WERI-Rb-1 (cell line): ENCODE results near the gene B3GAT1.
"Not testable (repeated sequence)": the region's sequence is repeated elsewhere in the genome, so short reads cannot be mapped to it uniquely, and the experiment has no call there.

Source experiments
- DNase-seq: peaks from one replicate; pipeline ENCODE4 v3.0.0-alpha.2; 2020
- H3K27ac ChIP-seq: fragments of 250-450 bp; sonication (Bioruptor Pico); 2 replicates; pipeline ENCODE4 v1.5.1; 2020; ENCODE audit warnings: mild to moderate bottlenecking, moderate library complexity
- H3K27me3 ChIP-seq: fragments of 250-450 bp; sonication (Bioruptor Pico); 2 replicates; pipeline ENCODE4 v1.5.1; 2021; ENCODE audit warnings: mild to moderate bottlenecking, low read depth, moderate library complexity; ENCODE audit not compliant: insufficient read depth, severe bottlenecking
- H3K36me3 ChIP-seq: fragments of 250-450 bp; sonication (Bioruptor Pico); 2 replicates; pipeline ENCODE4 v1.5.1; 2020; ENCODE audit warnings: mild to moderate bottlenecking, moderate library complexity
- H3K4me3 ChIP-seq: 2 replicates; pipeline ENCODE4 v1.5.1; 2011; ENCODE audit warnings: low read depth, mild to moderate bottlenecking, control low read depth, low read length
- H3K9me3 ChIP-seq: fragments of 250-450 bp; sonication (Bioruptor Pico); 2 replicates; pipeline ENCODE4 v1.5.1; 2021; ENCODE audit warnings: mild to moderate bottlenecking, moderate library complexity; ENCODE audit not compliant: severe bottlenecking
- CTCF ChIP-seq: IDR thresholded peaks from 2 replicates; pipeline ENCODE4 v1.5.1; 2011; ENCODE audit warnings: low read depth, mild to moderate bottlenecking, control low read depth, inconsistent platforms, low read length

The B3GAT1 gene

GRCh38 chr11:134449713-134450112 is 37.7 kb upstream of the B3GAT1 start:
- no peak overlapping the region for H3K4me3 ChIP-seq
- peak; percentile 30; the same call in 1 of the 2 replicates for TF ChIP-seq CTCF
- peak; percentile 18 for DNase-seq
- peaks cover 20% of the 10 kb centered on the region for H3K27me3 ChIP-seq
- H3K36me3 ChIP-seq, result no peaks in the 10 kb centered on the region
- no peak overlapping the region for H3K27ac ChIP-seq
- no peaks in the 10 kb centered on the region for H3K9me3 ChIP-seq

GRCh38 chr11:134449051-134449450 is 37.0 kb upstream of the B3GAT1 start:
- H3K4me3 ChIP-seq, result no peak overlapping the region
- no peak for DNase-seq
- TF ChIP-seq CTCF, result no peak
- H3K36me3 ChIP-seq, result no peaks in the 10 kb centered on the region
- peaks cover 21% of the 10 kb centered on the region for H3K27me3 ChIP-seq
- H3K27ac ChIP-seq, result no peak overlapping the region
- no peaks in the 10 kb centered on the region for H3K9me3 ChIP-seq

GRCh38 chr11:134447696-134448095 is 35.7 kb upstream of the B3GAT1 start:
- H3K4me3 ChIP-seq, result no peak overlapping the region
- no peak overlapping the region for H3K27ac ChIP-seq
- H3K36me3 ChIP-seq, result no peaks in the 10 kb centered on the region
- TF ChIP-seq CTCF, result no peak
- H3K27me3 ChIP-seq, result peaks cover 27% of the 10 kb centered on the region
- DNase-seq, result no peak
- H3K9me3 ChIP-seq, result no peaks in the 10 kb centered on the region

GRCh38 chr11:134445601-134446325 is 33.7 kb upstream of the B3GAT1 start:
- no peak for TF ChIP-seq CTCF
- no peaks in the 10 kb centered on the region for H3K36me3 ChIP-seq
- H3K4me3 ChIP-seq, result no peak overlapping the region
- H3K9me3 ChIP-seq, result no peaks in the 10 kb centered on the region
- DNase-seq, result no peak
- H3K27me3 ChIP-seq, result peaks cover 27% of the 10 kb centered on the region
- no peak overlapping the region for H3K27ac ChIP-seq

GRCh38 chr11:134444160-134445108 is 32.4 kb upstream of the B3GAT1 start:
- not testable (repeated sequence) for H3K4me3 ChIP-seq, H3K36me3 ChIP-seq, H3K27ac ChIP-seq, DNase-seq, H3K9me3 ChIP-seq
- H3K27me3 ChIP-seq, result peaks cover 27% of the 10 kb centered on the region

DNA sequence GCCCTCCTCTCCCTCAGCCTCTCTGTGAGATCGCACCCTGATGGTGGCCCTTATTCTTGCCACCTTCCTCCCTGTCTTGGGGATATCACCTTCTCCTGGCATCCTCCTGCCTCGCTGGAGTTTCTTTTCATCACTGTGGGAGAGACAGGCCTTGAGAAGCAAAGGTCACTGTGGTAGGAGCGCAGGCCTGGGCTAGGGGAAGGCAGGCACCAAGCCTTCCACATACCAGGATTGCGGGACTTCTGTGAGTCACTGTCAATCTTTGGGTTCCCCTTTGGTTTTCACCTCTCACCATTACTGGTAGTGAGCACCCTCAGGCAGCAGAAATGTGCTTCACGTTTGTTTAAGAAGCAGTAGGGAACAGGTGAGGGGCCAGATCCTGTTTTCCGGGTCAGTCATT is 31.2 kb upstream of the B3GAT1 start:
- H3K27ac ChIP-seq, result no peak overlapping the region
- no peak for DNase-seq
- TF ChIP-seq CTCF, result no peak
- H3K36me3 ChIP-seq, result no peaks in the 10 kb centered on the region
- no peaks in the 10 kb centered on the region for H3K9me3 ChIP-seq
- H3K27me3 ChIP-seq, result peaks cover 27% of the 10 kb centered on the region
- no peak overlapping the region for H3K4me3 ChIP-seq
